HG03135 (cell line): ENCODE data around the gene TTC39C.
"Not testable (repeated sequence)": the region's sequence is repeated elsewhere in the genome, so short reads cannot be mapped to it uniquely, and the experiment has no call there.

Experiments
- ATAC-seq: cut with Tn5 transposase; IDR thresholded peaks from one replicate; pipeline ENCODE4 v1.9.1; 2021; ENCODE audit warnings: mild to moderate bottlenecking, moderate library complexity; ENCODE audit not compliant: unreplicated experiment

The TTC39C gene

DNA sequence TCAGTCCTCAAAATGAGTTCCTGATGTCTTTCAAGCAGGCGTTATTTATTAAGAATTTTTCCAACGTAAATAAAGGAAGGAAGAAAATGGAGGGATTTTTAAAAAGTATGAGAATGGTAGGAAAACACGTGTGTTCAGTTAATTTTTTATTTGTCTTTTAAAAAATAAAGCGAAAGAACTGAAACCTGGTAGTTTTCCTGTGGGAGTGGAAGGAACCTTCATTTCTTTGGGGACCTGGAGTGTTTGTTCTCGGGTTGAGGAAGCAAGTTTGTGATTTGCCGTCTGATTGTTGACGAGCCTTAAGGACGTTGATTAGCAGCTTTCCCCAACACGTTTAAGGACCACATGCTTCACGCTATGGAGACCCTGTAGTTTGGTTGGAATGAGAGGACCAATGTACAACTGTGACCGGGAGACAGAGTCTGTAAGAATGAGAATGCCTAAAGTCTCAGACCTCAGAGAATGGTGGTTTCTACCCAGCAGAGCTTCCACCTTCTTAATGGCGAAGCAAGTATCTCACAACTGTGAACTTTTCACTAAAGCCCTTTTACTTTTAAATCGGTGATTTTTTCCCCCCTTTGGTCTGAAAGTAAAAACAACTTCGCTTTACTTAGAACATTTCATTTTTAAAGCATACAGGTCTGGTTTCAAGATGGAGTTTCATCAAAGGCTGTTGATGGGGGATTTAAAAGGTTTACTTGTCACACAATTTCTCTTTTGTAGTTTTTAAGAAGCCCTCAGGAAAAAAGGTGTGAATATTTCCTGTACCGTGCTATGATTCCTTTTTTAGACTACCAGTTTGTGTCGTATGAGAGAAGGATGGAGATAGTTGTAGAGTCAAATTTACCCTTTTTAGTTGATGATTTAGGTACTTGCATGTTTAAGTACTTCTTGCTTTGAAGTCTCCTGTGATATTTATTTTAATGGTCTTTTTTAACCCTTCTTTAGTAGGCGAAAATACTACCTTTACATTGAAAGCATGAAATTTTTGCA, 1.4 kb downstream of the TTC39C start:
- ATAC-seq, result no peak

DNA sequence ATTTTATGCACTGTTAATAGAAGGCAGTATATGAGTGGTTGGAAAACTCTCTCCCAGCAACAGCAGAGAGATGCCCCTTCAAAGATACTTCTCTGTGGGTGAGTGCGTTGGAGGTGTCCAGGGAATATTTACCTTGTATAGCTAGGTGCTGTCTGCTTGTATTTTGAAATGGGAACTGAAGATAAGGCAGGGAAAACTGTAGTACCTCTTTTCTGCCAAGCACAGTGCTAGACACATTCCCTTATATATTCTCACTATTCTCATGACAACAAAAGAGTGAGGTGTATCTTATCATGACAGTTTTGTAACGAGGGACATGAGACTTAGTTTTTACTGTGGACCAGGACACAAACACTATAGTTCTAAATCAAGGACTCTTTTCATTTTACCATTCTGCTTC, 2.1 kb downstream of the TTC39C start:
- ATAC-seq, result no peak

DNA sequence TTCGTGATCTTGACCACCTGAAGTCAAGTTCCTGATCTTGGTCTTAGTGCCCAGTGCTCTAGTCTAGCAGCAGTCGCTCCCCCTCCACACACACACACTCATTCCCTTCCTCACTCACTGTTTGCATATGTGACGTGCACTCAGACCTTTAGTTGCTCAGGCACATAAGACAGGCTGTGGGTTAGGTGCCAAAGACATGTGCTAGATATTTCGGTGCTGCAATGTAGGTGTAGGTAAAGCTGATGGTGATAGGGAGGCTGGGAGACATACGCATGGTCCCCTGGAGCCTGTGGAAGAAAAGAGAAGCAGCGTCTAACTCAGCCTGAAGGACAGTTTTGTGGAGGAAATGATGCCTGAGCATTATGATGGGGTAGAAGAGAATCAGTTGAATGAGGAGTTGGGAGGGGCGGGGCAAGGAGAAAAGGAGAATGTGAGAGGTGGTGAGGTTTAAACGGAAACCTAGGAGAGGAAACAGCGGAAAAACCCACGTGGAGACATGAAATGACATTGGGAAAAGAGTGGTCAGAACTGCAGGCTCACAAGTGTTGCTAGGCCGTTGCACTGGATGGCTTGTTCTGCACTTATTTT, 3.8 kb downstream of the TTC39C start:
- no peak for ATAC-seq

DNA sequence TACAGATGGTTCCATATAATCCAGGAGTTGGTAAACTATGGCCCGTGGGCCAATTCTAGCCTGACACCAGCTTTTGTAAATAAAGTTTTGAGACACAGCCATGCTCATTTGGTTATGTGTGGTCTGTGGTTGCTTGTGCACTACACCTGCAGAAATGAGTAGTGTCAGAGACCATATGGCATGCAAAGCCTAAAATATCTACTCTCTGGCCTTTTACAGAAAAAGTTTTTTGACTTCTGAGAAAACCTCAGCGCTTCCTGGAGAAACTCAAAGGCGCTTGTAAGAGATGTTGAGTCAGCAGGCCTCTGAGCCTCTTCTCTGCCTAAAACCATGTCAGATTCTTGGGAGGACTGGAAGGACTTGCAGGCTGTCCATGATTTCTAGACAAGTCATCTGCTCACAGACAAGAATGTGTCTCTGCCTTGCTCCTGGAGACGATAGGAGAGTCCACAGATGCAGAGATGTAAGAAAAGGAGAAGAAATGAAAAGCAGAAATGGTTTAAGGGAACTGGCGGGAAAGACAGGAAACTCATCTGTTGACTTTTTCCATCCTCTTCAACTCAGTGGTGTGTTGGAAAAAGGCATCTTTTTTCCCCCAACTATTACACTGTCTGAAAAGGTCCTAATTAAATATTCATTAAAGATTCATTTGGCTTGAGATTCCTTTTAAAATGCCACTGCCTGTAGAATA, 5.2 kb downstream of the TTC39C start:
- peak; percentile 78 for ATAC-seq

DNA sequence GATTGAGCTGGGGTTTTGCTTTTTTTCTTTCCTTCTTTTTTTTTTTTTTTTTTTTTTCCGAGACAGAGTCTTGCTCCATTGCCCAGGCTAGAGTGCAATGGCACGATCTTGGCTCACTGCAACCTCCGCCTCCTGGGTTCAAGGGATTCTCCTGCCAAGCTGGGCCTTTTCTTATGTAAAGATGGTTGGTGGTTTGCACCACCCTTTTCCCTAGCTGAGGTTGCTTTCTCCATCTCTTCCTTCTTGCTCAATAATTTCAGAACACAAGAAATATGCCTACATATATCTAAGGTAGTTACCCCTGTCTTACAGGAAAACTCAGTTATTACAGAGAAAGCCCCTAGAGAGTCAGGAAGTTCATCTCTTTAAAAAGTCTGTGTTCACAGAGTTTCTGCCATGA, 7.0 kb downstream of the TTC39C start:
- ATAC-seq, result no peak

DNA sequence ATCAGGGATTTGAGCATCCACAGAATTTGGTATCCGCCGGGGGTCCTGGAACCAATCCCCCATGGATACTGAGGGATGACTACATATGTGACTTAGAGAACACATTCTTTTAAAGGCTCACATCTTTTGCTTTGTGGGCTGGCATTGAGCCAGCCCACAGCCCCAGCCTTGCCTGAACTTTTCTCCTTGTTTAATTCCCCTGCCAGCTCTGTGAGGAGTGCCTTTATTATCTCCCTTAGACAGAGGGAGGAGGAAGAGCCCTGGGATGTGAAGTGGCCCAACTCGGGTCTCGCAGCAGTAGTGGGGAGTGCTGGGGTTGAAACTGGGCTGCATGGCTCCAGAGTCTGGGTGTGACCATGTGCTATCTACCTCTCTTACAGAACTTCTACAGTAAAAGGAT, 7.6 kb downstream of the TTC39C start:
- ATAC-seq, result no peak

DNA sequence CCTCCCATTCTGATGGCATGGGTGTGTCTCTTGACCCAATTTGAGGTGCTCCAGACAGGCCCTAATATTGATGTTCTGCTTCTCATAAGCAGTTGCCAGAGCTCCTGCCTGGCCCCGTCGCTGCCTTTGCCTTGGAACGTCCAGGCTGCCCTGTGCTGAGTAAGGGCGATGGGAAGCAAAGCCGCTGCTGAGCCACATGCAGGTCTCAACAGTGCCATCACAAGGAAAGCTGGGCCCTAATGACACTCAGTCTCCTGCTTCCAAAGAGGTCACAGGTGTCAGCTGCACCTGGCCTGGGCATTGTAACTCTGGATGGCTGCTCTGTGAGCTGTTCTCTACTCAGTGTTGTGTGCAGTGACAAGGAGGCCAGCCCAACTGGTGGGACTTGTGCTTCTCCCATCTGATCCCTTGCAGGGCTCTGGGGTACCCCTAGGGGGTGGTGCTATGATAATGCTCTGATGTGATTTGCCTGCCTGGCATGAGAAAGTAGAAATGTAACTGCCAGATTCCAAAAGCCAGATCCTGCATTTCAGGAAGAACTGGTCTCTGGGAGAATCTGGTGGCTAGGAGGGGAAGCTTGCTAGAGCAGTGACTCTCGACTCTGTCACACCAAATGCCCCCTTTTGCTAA, 8.7 kb downstream of the TTC39C start:
- no peak for ATAC-seq

DNA sequence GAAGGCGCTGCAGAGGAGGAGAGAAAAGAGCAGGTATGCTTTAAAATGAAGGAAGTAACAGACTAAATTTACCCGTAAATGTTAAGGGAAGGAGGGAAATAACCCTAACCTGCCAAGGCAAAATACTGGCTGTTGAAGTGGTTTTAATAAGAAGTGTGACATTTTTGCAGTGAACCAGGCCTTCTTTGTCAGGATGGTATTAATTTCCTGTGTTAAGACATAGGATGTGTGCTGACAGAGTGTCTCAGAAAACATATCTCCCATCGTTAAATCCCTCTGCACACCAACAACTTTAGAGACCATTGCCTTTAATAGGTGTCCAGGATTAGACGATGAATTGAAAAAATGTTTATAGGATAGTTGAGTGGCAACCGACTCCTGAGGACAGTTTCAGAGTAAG, 9.9 kb downstream of the TTC39C start:
- ATAC-seq, result no peak

DNA sequence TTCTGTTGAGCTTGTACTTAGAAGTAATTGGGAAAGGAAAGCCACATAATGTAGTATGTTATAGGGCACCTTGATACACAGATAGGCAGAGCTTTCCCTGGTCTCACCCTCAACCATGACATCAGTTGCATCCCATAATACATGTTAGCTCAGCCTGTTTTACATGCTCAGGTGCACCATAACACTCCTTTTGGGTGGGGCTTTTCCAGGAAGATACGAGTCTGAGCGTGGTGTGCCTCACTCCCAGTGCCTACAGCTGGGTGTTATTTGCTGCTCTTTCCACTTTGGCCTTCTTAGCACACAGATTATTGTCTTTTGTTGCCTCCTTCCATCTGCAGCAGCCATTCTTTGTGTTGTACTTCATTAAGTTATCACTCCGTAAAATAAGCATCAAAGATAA, 11.9 kb downstream of the TTC39C start:
- no peak for ATAC-seq

DNA sequence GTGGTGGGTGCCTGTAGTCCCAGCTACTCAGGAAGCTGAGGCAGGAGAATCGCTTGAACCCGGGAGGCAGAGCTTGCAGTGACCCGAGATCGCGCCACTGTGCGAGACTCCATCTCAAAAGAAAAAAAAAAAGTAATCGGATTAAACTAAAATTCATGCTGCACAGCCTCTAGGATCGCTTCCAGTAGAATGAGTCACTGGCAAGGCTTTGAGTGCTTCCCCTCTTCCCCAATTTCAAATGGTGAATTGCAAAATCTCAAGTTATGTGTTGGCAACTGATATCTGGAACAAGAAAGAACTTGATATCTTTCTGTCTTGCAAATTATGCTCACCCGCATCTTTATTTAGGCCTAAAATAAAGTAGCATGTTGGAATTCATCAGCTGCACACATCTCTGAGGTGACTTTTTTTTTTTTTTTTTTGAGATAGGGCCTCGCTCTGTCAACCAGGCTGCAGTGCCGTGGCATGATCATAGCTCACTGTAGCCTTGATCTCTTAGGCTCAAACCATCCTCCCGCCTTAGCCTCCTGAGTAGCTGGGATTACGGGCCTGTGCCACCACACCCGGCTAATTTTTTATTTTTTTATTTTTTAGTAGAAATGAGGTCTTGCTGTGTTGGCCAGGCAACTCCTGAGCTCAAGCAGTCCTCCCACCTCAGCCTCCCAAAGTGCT, 12.7 kb downstream of the TTC39C start:
- ATAC-seq, result no peak

DNA sequence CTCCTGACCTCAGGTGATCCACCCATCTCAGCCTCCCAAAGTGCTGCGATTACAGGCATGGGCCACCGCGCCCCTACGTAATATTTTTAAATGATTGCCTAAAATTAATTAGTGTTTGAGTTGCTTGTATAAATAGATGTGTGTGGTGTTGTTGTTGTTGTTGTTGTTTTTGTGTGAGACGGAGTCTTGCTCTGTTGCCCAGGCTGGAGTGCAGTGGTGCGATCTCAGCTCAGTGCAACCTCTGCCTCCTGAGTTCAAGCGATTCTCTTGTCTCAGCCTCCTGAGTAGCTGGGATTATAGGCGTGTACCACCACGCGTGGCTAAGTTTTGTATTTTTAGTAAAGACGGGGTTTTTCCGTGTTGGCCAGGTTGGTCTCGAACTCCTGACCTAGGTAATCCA, 14.4 kb downstream of the TTC39C start:
- ATAC-seq, result not testable (repeated sequence)

DNA sequence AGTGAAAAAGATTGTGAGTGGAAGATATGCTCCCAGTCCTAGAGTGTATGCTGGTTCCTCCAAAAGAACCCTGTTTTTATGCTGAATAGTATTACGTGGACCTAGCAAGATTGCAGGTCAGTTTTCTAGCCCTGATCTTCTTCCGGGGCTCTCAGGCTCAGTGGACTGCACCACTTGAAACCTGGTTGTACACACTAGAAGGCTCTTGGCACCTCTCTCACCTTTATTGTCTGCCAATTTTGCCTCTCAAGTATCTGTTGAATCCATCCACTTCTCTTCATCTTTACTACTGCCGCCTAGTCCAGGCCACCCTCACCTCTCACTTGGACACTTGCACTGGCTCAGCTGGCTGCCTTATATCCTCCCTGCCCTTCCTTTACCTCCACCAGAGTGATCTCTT, 16.8 kb downstream of the TTC39C start:
- ATAC-seq, result no peak

DNA sequence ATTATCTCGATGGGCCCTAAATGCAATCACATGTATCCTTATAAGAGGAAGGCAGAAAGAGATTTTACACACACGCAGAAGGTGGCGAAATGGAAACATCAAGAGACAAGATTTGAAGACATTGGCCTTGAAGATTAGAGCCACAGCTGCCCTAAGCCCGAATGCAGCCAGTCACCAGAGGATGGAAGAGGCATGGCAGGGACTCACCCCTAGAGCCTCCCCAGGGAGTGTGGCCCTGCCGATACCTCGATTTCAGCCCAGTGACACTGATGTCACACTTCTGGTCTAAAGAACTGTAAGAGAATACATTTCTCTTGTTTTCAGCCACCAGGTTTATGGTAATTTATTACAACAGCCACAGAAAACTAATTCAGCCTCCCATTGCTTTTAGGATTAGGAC, 17.4 kb downstream of the TTC39C start:
- ATAC-seq, result no peak

DNA sequence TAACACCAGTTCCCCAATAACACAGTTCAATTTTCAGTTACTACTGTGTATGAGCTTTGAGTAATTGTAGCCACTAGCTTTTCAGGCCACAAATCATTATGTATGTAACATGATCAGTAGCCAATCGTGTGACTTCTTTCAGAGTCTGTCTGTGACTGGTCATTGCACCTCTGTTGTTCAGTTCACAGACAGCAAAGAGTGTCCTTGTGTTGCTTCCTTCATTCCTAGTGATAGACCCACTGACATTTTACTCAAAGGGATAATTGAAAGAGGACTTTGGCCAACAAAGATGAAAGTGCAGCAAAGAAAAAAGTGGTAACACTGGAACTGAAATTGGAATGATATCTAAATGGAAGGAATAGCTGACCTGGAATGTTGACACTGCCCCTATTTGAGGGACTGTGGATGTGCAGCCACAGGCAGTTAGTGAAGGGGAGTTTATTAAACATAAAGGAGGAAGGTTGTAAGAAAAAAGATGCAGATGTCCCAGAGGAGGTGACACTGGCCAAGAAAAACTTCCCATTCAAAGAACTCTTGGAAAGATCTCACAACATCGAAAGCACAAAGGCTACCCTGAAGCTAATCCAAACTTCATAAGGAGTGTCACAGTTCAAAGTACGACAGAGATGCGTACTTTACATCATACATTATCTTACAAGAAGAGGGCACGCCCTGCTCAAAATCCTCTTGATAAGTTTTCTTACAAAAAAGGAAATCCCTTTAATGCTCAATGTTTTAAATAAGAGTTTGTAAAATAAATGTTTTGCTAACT, 19.3 kb downstream of the TTC39C start:
- no peak for ATAC-seq

DNA sequence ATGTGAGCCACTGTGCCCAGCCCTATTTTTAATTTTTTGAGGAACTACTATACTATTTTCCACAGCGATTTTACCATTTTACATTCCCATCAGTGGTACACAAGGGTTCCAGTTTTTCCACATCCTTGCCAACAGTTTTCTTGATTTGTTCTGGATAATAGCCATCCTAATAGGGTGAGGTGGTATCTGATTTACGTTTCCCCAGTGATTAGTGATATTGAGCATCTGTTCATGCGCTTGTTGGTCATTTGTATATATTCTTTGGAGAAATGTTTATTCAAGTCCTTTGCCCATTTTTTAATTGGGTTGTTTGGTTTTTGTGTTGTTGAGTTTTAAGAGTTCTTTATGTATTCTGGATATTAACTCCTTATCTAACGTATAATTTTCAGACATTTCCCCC, 20.8 kb downstream of the TTC39C start:
- no peak for ATAC-seq

DNA sequence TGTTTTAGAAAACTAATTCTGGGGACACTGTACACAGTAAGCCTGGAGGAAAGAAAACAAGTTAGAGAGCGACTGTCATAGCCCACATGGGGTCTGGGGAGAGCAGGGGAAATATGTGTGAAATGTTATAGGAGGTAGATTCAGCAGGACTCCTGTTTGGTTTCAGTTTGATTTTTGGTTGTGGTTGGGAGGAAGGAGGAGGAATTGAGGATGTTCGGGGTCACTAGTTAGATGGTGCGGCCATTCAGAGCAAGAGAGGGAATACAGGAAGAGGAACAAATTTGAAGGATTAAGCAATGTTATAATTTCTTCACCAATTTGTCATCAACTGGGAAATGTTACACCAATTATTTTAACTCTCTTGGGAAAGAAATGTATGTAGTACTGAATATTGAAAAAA, 25.1 kb downstream of the TTC39C start:
- no peak for ATAC-seq

DNA sequence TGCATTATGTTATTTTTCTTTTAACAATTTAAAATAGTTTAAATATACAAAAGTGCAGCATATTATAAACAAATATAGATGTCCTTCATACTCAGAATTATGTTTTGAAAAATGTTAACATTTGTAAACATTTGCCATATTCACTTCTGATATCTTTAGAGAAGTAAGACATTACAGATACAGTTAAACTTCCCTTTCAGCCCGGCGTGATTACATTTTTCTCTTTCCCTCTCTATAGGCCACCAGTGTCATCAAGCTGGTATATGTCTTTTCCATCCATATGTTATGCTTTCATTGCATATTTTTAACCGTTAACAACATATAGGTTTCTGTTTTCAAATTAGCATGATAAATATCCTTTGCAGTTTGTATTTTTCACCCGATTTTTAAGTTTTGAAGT, 27.1 kb downstream of the TTC39C start:
- ATAC-seq, result no peak

DNA sequence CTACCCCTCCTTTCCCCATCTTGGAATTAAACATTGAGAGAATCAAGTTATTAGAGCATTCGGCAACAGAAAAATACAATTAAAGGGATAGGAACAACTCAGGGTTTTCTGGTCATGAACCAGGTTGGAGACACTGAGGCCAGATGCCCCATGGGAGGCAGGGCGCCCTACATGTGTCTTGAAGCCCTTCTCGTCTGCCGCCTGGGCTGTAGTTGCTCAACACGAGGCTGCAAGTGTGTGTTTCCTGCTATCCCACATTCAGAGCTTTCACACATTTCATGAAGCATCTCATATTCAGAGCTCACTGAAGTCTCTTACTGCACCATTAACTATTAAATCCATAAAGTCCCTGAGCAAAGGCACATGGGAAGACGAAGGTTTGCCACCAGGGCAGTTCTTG, 28.8 kb downstream of the TTC39C start:
- ATAC-seq, result no peak

DNA sequence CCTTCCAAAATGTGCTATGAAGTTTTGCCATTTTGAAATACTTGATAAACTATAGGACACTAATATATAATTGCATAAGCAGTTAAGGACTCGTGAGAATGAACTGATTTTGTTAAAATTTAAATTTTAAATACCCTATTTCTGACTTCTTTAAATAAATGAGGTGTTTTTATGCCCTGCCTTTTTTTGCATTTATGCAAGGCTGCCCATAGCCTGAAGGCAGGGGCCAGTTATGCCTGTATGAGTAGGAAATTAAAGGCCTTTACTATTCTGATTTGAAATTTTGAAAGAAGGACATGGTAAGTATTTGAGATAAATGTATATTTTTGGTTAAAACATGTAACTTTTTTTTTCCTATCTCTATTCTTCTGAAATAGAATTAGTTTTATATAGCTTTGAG, 33.7 kb downstream of the TTC39C start:
- no peak for ATAC-seq

DNA sequence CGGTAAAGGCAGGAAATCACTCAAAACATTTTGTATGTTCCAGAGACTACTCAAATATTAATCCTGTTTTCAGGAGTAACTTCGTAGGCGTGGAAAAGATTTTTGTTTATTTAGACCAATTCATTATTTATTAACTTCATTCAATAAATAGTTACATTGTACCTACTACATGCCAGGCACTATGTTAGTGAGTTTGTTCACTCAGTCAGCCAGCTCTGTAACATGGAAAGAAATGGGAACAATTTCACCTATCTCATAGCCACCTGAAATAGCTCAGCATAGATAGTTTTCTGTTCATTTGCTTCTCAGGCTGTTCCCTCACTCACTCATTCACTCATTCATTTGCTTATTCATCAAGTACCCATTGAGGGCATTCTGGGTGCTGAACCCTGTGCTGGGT, 34.6 kb downstream of the TTC39C start:
- ATAC-seq, result no peak
